K562 (cell line): ENCODE data around the gene ARHGAP25. TPM values are rescaled to one million over a fixed set of nuclear protein-coding genes. Genes with fewer than 3 reads are reported as not detected.

ENCODE experiments used
- ATAC-seq: fragments of 200-7000 bp; cut with Tn5 transposase; 3 replicates; pipeline ENCODE4 v1.9.1; 2020; ENCODE audit warnings: moderate library complexity
- BruUV-seq: library from RNA; stranded (reverse); fragments of 400-500 nt; replicated peaks from 2 replicates; lab custom pipeline; 2021; lab: Mats Ljungman, UMichigan
- CTCF ChIA-PET: fragments of 300-600 bp; formaldehyde crosslinking; extraction: SDS; loops from one replicate; lab custom pipeline; 2021; ENCODE audit warnings: low intra/inter-chr PET ratio; lab: Yijun Ruan, JAX
- POLR2A ChIA-PET: fragments of 300-600, 350-650 bp; sonication (Branson Sonifier 250); formaldehyde crosslinking; extraction: SDS; loops from one replicate; lab custom pipeline; 2021; ENCODE audit warnings: antibody characterized with exemption, inconsistent platforms; lab: Yijun Ruan, JAX
- DNase-seq, 4 experiments: peaks; one replicate each; pipeline versions ENCODE4 v3.0.0 to v3.0.0-alpha.2; 2011 to 2018; ENCODE audit warnings: low spot score in 3 of 4, mixed read lengths in 3 of 4; ENCODE audit errors: extremely low read depth in 1 of 4
- FAIRE-seq: peaks from 2 replicates; lab custom pipeline; 2011; peaks lifted over from hg19 to GRCh38; lab: Jason Lieb, UNC
- H2AFZ ChIP-seq: 2 replicates; pipeline ENCODE4 v1.6.0; 2011; ENCODE audit warnings: low read depth, low read length, control low read depth, inconsistent platforms
- H3K27ac ChIP-seq: fragments of 200-600 bp; 3 replicates; pipeline ENCODE4 v1.8.0; 2011; ENCODE audit warnings: low read depth, mild to moderate bottlenecking, control low read depth, inconsistent platforms, low read length, moderate library complexity, mixed read lengths; ENCODE audit errors: extremely low read depth
- H3K27me3 ChIP-seq, 2 experiments: fragments of 300-600 bp in 1 of 2; 2 replicates in 1 of 2; 3 replicates in 1 of 2; pipeline versions ENCODE4 v1.6.0 to v1.8.0; 2011; ENCODE audit warnings: inconsistent platforms in 2 of 2, low read length in 2 of 2, mild to moderate bottlenecking in 1 of 2, mixed read lengths in 1 of 2, moderate library complexity in 1 of 2; ENCODE audit not compliant: control insufficient read depth in 2 of 2, insufficient read depth in 2 of 2
- H3K36me3 ChIP-seq: fragments of 300-600 bp; 3 replicates; pipeline ENCODE4 v1.8.0; 2011; ENCODE audit warnings: mild to moderate bottlenecking, low read length, inconsistent platforms; ENCODE audit not compliant: control insufficient read depth, insufficient read depth
- H3K4me1 ChIP-seq, 2 experiments: fragments of 200-600 bp in 1 of 2; replicated peaks in 1 of 2; 2 replicates in 1 of 2; 3 replicates in 1 of 2; pipeline versions ENCODE4 v1.5.1 to v1.8.0; 2011; ENCODE audit warnings: inconsistent platforms in 2 of 2, low read length in 2 of 2, mild to moderate bottlenecking in 1 of 2, mixed read lengths in 1 of 2, moderate library complexity in 1 of 2; ENCODE audit not compliant: control insufficient read depth in 2 of 2, insufficient read depth in 2 of 2
- H3K4me2 ChIP-seq: 2 replicates; pipeline ENCODE4 v1.6.1; 2011; ENCODE audit warnings: low read length, control low read depth, inconsistent platforms, mixed read lengths; ENCODE audit not compliant: insufficient read depth
- H3K4me3 ChIP-seq: fragments of 200-600 bp; sonication (generic), shearing (Covaris generic); 2 replicates; pipeline ENCODE4 v1.5.1; 2016; ENCODE audit warnings: control low read depth, inconsistent platforms
- H3K79me2 ChIP-seq: fragments of 200-600 bp; 3 replicates; pipeline ENCODE4 v1.8.0; 2011; ENCODE audit warnings: low read length, inconsistent platforms; ENCODE audit not compliant: control insufficient read depth, insufficient read depth
- H3K9ac ChIP-seq, 2 experiments: 2 replicates each; pipeline versions ENCODE4 v1.6.0 to v1.6.1; 2011; ENCODE audit warnings: low read depth in 2 of 2, low read length in 2 of 2, control low read depth in 1 of 2, inconsistent platforms in 1 of 2, mild to moderate bottlenecking in 1 of 2, mixed read lengths in 1 of 2; ENCODE audit not compliant: insufficient read depth in 1 of 2
- H3K9me1 ChIP-seq: one replicate; pipeline ENCODE4 v1.6.0; 2011; ENCODE audit warnings: inconsistent platforms, mild to moderate bottlenecking, low read length, moderate library complexity; ENCODE audit not compliant: control insufficient read depth, insufficient read depth
- H3K9me3 ChIP-seq: replicated peaks from 2 replicates; pipeline ENCODE4 v1.5.1; 2011; ENCODE audit warnings: low read depth, low read length, inconsistent platforms; ENCODE audit not compliant: control insufficient read depth, insufficient read depth
- H4K20me1 ChIP-seq: replicated peaks from 2 replicates; pipeline ENCODE4 v1.6.1; 2011; ENCODE audit warnings: low read length, inconsistent platforms, mixed read lengths; ENCODE audit not compliant: control insufficient read depth, insufficient read depth
- CAMTA2 ChIP-seq: fragments of 250-450 bp; sonication (Bioruptor Pico); conservative IDR thresholded peaks from 2 replicates; pipeline ENCODE4 v1.5.1; 2022
- CREB3 ChIP-seq: fragments of 450-650 bp; conservative IDR thresholded peaks from 2 replicates; pipeline ENCODE4 v1.6.1; 2016; ENCODE audit warnings: missing genetic modification characterization, low read depth, mild to moderate bottlenecking, missing compliant biosample characterization, moderate library complexity
- FOXK1 ChIP-seq: sonication (generic); formaldehyde crosslinking; IDR thresholded peaks from 2 replicates; pipeline ENCODE4 v1.8.0; 2022; ENCODE audit warnings: missing genetic modification reagents, mild to moderate bottlenecking, borderline replicate concordance
- GMEB1 ChIP-seq: fragments of 250-450 bp; sonication (Bioruptor Pico); IDR thresholded peaks from 2 replicates; pipeline ENCODE4 v1.4.0; 2020; ENCODE audit warnings: mild to moderate bottlenecking
- KLF16 ChIP-seq: IDR thresholded peaks from 2 replicates; pipeline ENCODE4 v1.6.1; 2016; ENCODE audit warnings: antibody characterized with exemption
- MIER1 ChIP-seq: fragments of 450-650 bp; IDR thresholded peaks from 2 replicates; pipeline ENCODE4 v1.6.1; 2016; ENCODE audit warnings: antibody characterized with exemption, mild to moderate bottlenecking, low read depth
- NR2F6 ChIP-seq: fragments of 450-650 bp; formaldehyde crosslinking; IDR thresholded peaks from 2 replicates; pipeline ENCODE4 v1.4.0; 2020; ENCODE audit warnings: mild to moderate bottlenecking
- PYGO2 ChIP-seq: fragments of 450-650 bp; IDR thresholded peaks from 2 replicates; pipeline ENCODE4 v1.6.1; 2016; ENCODE audit warnings: mild to moderate bottlenecking, missing genetic modification characterization, moderate library complexity, missing compliant biosample characterization
- THAP7 ChIP-seq: fragments of 250-450 bp; sonication (Bioruptor Pico); IDR thresholded peaks from 2 replicates; pipeline ENCODE4 v1.5.0; 2021
- ZBTB34 ChIP-seq: fragments of 250-450 bp; sonication (Bioruptor Pico); IDR thresholded peaks from 2 replicates; pipeline ENCODE4 v1.8.0; 2021; ENCODE audit warnings: mild to moderate bottlenecking, moderate library complexity
- ZSCAN32 ChIP-seq: fragments of 450-650 bp; formaldehyde crosslinking; IDR thresholded peaks from 2 replicates; pipeline ENCODE4 v1.4.0; 2020; ENCODE audit warnings: mild to moderate bottlenecking, moderate library complexity
- WGBS: fragments of 100-300 bp; shearing (Covaris generic); methylation state at CpG from one replicate; pipeline ENCODE4 v1.1.6; 2016; ENCODE audit warnings: low coverage, mixed read lengths; ENCODE audit not compliant: insufficient coverage; ENCODE audit errors: missing lambda C conversion rate; 5-methylcytosine and 5-hydroxymethylcytosine counted together
- in situ Hi-C: fragments of 300-500 bp; cut with MboI; formaldehyde crosslinking; loops from 4 replicates; pipeline ENCODE4 v1.15.0; 2018; ENCODE audit warnings: inconsistent platforms, mixed read lengths
- intact Hi-C: fragments of 100-400 bp; cut with micrococcal nuclease; formaldehyde crosslinking; loops from 2 replicates; pipeline ENCODE4 v1.14.2; 2022
- polyA plus RNA-seq, 8 experiments: library from polyadenylated mRNA; depleted of rRNA in 4 of 8; stranded (reverse) in 5 of 8; unstranded in 3 of 8; fragments of >200 nt; fragmentation: Nextera tagmentation in 2 of 8; fragmentation: Illumina TruSeq in 1 of 8; extraction: Ambion mirVana in 2 of 8; extraction: Trizol in 1 of 8; gene quantifications; 2 replicates each; pipeline versions ENCODE4 v1.2.1 to v1.2.3, GENCODE V29; 2011 to 2014; ENCODE audit warnings: inconsistent platforms in 1 of 8, missing spikeins in 1 of 8
- total RNA-seq, 7 experiments: library from RNA; depleted of rRNA in 6 of 7; stranded (reverse); fragments of >200 nt in 6 of 7; fragmentation: Illumina TruSeq in 2 of 7; extraction: Trizol in 2 of 7; gene quantifications; 2 replicates each; pipeline versions ENCODE4 v1.2.1 to v1.2.3, GENCODE V29; 2011 to 2021; ENCODE audit warnings: low replicate concordance in 1 of 7
- TF ChIP-seq, protein P1 (sequence below): sonication (generic); formaldehyde crosslinking; IDR thresholded peaks from 2 replicates; pipeline ENCODE4 v1.8.0; 2022; ENCODE audit warnings: mild to moderate bottlenecking, missing genetic modification reagents

The ARHGAP25 gene
- total and polyA plus RNA-seq, 9 of the 15 experiments (the other 6 are each of a cell fraction or from before 2014, with no cell fraction given), result 4.9 to 14.8 (median 10.7) TPM

DNA sequence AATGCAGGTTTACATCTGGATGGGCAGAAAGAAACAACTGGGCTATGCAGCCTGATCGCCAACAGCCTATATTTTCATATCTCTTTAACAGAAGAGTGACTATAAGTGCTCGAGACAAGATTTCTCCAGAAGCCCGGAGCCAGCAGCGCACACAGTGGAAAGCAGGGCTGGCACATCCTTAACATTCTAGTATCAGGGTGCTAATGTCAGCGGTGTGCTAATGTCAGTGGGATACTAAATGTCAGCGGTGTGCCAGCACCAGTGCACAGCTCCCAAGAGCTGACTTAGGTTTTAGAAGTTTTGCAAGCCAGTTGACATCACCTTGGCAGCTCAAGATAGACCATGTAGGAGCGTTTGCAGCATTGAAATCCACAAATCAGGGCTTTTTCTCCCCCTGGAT is 128.3 kb downstream of the ARHGAP25 start:
- Histone ChIP-seq H3K4me1 (no peaks in the 10 kb centered on the region; a peak in 2 of 5 replicates), H3K4me3 (no peak overlapping the region), H3K9ac (no peak overlapping the region), H4K20me1 (no peaks in the 10 kb centered on the region), H3K79me2 (no peaks in the 10 kb centered on the region), H3K27ac (no peak overlapping the region), H3K9me1 (no peaks in the 10 kb centered on the region)
- BruUV-seq, result no TSS peak
- POLR2A ChIA-PET, result interaction anchor here (1.2 kb wide), 1 partner anchor 9 kb away, joined by 5 read pairs; no protein-coding TSS in a partner anchor
- DNase-seq, result no peak
- CTCF ChIA-PET, result no interaction called here
- intact Hi-C loops (no loop called here), in situ Hi-C loops (no loop called here)
- no peak for TF ChIP-seq ZSCAN32 (CRISPR knock-in tag)
- no peak for TF ChIP-seq MIER1
- no peak for TF ChIP-seq PYGO2 (tag)
- TF ChIP-seq THAP7 (CRISPR knock-in tag), result no peak
- no peak for TF ChIP-seq CAMTA2 (CRISPR knock-in tag)
- TF ChIP-seq CREB3 (tag), result no peak
- no peak for TF ChIP-seq KLF16
- no peak for TF ChIP-seq GMEB1
- no peak for TF ChIP-seq FOXK1
- no peak for TF ChIP-seq ZBTB34 (CRISPR knock-in tag)
- TF ChIP-seq, protein P1, sequence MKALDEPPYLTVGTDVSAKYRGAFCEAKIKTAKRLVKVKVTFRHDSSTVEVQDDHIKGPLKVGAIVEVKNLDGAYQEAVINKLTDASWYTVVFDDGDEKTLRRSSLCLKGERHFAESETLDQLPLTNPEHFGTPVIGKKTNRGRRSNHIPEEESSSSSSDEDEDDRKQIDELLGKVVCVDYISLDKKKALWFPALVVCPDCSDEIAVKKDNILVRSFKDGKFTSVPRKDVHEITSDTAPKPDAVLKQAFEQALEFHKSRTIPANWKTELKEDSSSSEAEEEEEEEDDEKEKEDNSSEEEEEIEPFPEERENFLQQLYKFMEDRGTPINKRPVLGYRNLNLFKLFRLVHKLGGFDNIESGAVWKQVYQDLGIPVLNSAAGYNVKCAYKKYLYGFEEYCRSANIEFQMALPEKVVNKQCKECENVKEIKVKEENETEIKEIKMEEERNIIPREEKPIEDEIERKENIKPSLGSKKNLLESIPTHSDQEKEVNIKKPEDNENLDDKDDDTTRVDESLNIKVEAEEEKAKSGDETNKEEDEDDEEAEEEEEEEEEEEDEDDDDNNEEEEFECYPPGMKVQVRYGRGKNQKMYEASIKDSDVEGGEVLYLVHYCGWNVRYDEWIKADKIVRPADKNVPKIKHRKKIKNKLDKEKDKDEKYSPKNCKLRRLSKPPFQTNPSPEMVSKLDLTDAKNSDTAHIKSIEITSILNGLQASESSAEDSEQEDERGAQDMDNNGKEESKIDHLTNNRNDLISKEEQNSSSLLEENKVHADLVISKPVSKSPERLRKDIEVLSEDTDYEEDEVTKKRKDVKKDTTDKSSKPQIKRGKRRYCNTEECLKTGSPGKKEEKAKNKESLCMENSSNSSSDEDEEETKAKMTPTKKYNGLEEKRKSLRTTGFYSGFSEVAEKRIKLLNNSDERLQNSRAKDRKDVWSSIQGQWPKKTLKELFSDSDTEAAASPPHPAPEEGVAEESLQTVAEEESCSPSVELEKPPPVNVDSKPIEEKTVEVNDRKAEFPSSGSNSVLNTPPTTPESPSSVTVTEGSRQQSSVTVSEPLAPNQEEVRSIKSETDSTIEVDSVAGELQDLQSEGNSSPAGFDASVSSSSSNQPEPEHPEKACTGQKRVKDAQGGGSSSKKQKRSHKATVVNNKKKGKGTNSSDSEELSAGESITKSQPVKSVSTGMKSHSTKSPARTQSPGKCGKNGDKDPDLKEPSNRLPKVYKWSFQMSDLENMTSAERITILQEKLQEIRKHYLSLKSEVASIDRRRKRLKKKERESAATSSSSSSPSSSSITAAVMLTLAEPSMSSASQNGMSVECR (CRISPR knock-in tag), result no peak
- TF ChIP-seq NR2F6 (CRISPR knock-in tag), result no peak
- TF ChIP-seq, all 486 proteins: peak for 0
- Histone ChIP-seq H3K4me2 (no peak overlapping the region), H2AFZ (no peak overlapping the region), H3K9me3 (no peaks in the 10 kb centered on the region), H3K27me3 (no peaks in the 10 kb centered on the region; a peak in 1 of 5 replicates), H3K36me3 (no peaks in the 10 kb centered on the region)
- FAIRE-seq (no peak), ATAC-seq (no peak)
- 11% methylated on average over 7 of the region's 7 CpGs for WGBS
